B cell (primary cell): ENCODE results near the gene MARS1.

Experiments
- CTCF ChIP-seq: fragments of 200-600 bp; IDR thresholded peaks from one replicate; pipeline ENCODE4 v1.8.0; 2022; ENCODE audit warnings: antibody characterized with exemption, mild to moderate bottlenecking
- EZH2 ChIP-seq: IDR thresholded peaks from 2 replicates; pipeline ENCODE4 v1.6.1; 2012; ENCODE audit warnings: borderline replicate concordance, low read depth, mild to moderate bottlenecking, moderate library complexity, low read length; ENCODE audit not compliant: insufficient read depth, poor library complexity, severe bottlenecking

- no peak for TF ChIP-seq CTCF
- no peak for TF ChIP-seq EZH2
Measured at GRCh38 chr12:57465747-57466505, 21.9 kb upstream of the MARS1 start.
